ENCODE results near the gene NFATC1. TPM values are rescaled to one million over a fixed set of nuclear protein-coding genes. Genes with fewer than 3 reads are reported as not detected.

The NFATC1 gene
- total RNA-seq, 4 donors from 2014 or later: 10.1 to 15.0 (median 12.7) TPM

DNA sequence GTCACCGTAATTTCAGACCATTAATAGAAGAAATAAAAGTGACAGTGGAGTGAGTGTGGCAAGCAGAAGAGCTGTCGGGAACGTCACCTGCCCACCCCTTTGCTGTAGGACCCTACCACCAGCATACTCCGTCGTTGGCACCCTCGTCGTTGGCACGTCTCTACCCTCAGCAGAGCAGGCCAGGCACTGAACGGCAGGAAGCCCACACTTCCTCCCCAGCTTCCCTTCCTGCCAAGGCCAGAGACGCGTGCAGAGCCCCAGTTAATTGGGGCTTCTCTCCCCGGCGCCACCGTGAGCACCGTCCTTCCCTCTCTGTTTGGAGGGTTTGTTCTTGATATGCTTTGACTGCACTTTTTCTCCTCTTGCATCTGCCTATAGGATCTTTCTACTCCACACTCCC is 27.0 kb upstream of the NFATC1 start:
- Histone ChIP-seq H3K27me3 (no peaks in the 10 kb centered on the region), H3K4me3 (replicated peaks in 1 of 3) (no peak overlapping the region), H3K36me3 (peaks cover 0 to under 1% of the 10 kb centered on the region in 2 donors), H3K27ac (no peak overlapping the region), H3K9me3 (no peaks in the 10 kb centered on the region), H3K4me1 (no peaks in the 10 kb centered on the region)
- intact Hi-C loops (cut with DNase I): no loop called here
- TF ChIP-seq, protein P1, sequence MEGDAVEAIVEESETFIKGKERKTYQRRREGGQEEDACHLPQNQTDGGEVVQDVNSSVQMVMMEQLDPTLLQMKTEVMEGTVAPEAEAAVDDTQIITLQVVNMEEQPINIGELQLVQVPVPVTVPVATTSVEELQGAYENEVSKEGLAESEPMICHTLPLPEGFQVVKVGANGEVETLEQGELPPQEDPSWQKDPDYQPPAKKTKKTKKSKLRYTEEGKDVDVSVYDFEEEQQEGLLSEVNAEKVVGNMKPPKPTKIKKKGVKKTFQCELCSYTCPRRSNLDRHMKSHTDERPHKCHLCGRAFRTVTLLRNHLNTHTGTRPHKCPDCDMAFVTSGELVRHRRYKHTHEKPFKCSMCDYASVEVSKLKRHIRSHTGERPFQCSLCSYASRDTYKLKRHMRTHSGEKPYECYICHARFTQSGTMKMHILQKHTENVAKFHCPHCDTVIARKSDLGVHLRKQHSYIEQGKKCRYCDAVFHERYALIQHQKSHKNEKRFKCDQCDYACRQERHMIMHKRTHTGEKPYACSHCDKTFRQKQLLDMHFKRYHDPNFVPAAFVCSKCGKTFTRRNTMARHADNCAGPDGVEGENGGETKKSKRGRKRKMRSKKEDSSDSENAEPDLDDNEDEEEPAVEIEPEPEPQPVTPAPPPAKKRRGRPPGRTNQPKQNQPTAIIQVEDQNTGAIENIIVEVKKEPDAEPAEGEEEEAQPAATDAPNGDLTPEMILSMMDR (IDR thresholded peaks at IDR 0.05): no peak
- no peak for TF ChIP-seq POLR2A (IDR thresholded peaks at IDR 0.05)
- DNase-seq: no peak
- 81 to 86% methylated on average over 15 of the region's 15 CpGs for WGBS, 2 donors

DNA sequence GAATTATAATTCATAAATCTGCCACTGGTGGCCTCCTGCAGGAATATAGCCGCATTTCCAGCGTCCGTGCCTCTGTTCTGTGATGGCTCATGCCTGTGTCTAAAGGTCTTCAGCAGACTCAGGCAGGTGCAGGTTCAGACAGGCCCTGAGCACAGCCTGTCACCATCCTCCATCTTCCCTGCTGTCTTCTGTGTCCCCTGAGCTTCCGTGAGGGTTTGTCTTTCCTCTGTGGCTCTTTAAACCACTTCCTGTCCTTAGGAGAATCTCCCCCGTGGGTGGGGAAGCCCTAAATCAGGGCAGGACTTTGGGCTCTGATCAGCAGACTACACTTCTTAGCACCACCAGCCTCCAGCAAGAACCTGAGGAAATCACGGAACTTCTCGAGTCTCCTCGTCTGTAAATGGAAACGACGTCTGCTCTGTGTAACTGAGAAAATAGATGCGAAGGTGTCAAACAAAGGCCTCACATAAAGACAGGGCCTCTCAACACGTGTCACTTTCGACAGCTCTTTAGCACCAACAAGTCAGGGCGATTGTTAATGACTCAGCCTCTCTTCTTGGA is 24.1 kb upstream of the NFATC1 start:
- TF ChIP-seq, protein P1 (IDR thresholded peaks at IDR 0.05): no peak
- no peak for TF ChIP-seq POLR2A (IDR thresholded peaks at IDR 0.05)
- 87 to 90% methylated on average over 14 of the region's 14 CpGs for WGBS, 2 donors
- DNase-seq: no peak
- H3K36me3 ChIP-seq: peaks cover 6 to 10% of the 10 kb centered on the region in 2 donors
- H3K9me3 ChIP-seq: no peaks in the 10 kb centered on the region
- H3K27ac ChIP-seq: no peak overlapping the region
- no peaks in the 10 kb centered on the region for H3K4me1 ChIP-seq
- intact Hi-C loops (cut with DNase I): no loop called here
- H3K4me3 ChIP-seq (replicated peaks in 1 of 3): no peak overlapping the region
- no peaks in the 10 kb centered on the region for H3K27me3 ChIP-seq

- Histone ChIP-seq H3K27me3 (no peaks in the 10 kb centered on the region), H3K36me3 (peaks cover 6 to 12% of the 10 kb centered on the region in 2 donors), H3K4me1 (no peaks in the 10 kb centered on the region), H3K4me3 (replicated peaks in 1 of 3) (no peak overlapping the region), H3K9me3 (no peaks in the 10 kb centered on the region), H3K27ac (no peak overlapping the region)
- no peak for TF ChIP-seq POLR2A (IDR thresholded peaks at IDR 0.05)
- TF ChIP-seq, protein P1 (IDR thresholded peaks at IDR 0.05): no peak
- WGBS, 2 donors: 94 to 95% methylated on average over 10 of the region's 10 CpGs
- DNase-seq: no peak
- intact Hi-C loops (cut with DNase I): no loop called here
These were observed 23.3 kb upstream of the NFATC1 start for GRCh38 chr18:79372461-79372860.

DNA sequence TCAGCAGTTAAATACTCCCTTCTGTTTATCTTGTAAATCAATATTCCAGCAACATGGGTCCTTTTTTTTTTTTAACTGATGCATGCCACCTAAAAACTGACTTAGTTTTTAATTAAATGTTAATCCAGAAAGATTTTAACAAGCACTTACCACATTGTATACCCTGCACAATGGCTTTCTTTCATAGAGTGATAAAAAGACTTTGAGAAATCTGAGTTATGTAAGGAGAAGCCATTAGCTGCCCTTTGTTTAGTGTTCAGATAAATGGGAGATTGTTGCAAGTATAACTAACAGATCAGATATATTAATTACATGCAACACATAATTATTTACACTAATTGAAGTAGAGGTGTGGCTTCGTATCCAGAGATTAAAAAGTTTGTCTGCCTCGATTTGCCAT is 22.7 kb upstream of the NFATC1 start:
- WGBS, 2 donors: 92 to 97% methylated on average over 2 of the region's 2 CpGs
- Histone ChIP-seq H3K27ac (no peak overlapping the region), H3K27me3 (no peaks in the 10 kb centered on the region)

DNA sequence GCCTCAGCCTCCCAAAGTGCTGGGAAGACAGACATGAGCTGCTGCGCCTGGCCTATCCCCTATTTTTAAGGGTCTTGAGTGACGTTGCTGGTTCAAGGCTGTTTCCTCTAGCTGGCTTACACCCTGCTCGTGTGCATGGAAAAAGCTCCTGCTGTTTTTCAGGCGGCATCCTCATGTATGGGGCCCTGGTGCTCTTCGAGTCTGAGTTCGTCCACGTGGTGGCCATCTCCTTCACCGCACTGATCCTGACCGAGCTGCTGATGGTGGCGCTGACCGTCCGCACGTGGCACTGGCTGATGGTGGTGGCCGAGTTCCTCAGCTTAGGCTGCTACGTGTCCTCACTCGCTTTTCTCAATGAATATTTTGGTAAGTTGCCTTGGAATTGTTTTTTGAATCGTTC is 22.0 kb upstream of the NFATC1 start:
- no peak for DNase-seq
- Histone ChIP-seq H3K27ac (no peak overlapping the region), H3K4me1 (no peaks in the 10 kb centered on the region), H3K27me3 (no peaks in the 10 kb centered on the region), H3K4me3 (replicated peaks in 1 of 3) (no peak overlapping the region), H3K9me3 (no peaks in the 10 kb centered on the region), H3K36me3 (peaks cover 6 to 14% of the 10 kb centered on the region in 2 donors)
- TF ChIP-seq, protein P1 (IDR thresholded peaks at IDR 0.05): no peak
- TF ChIP-seq POLR2A (IDR thresholded peaks at IDR 0.05): no peak
- intact Hi-C loops (cut with DNase I): no loop called here
- 95 to 98% methylated on average over 17 of the region's 17 CpGs for WGBS, 2 donors

More for the DNA sequence above, 22.7 kb upstream of the NFATC1 start:
- intact Hi-C loops (cut with DNase I): no loop called here
- DNase-seq: no peak
- H3K4me3 ChIP-seq (replicated peaks in 1 of 3): no peak overlapping the region
- peaks cover 6 to 14% of the 10 kb centered on the region in 2 donors for H3K36me3 ChIP-seq
- no peaks in the 10 kb centered on the region for H3K4me1 ChIP-seq
- TF ChIP-seq POLR2A (IDR thresholded peaks at IDR 0.05): no peak
- TF ChIP-seq, protein P1 (IDR thresholded peaks at IDR 0.05): no peak
- no peaks in the 10 kb centered on the region for H3K9me3 ChIP-seq

All from thyroid gland (tissue), 4 donors.